HG03108 (cell line): ENCODE results near the gene LRFN2.

Source experiments
- ATAC-seq: cut with Tn5 transposase; IDR thresholded peaks from one replicate; pipeline ENCODE4 v1.9.1; 2021; ENCODE audit warnings: moderate library complexity; ENCODE audit not compliant: unreplicated experiment

The LRFN2 gene

DNA sequence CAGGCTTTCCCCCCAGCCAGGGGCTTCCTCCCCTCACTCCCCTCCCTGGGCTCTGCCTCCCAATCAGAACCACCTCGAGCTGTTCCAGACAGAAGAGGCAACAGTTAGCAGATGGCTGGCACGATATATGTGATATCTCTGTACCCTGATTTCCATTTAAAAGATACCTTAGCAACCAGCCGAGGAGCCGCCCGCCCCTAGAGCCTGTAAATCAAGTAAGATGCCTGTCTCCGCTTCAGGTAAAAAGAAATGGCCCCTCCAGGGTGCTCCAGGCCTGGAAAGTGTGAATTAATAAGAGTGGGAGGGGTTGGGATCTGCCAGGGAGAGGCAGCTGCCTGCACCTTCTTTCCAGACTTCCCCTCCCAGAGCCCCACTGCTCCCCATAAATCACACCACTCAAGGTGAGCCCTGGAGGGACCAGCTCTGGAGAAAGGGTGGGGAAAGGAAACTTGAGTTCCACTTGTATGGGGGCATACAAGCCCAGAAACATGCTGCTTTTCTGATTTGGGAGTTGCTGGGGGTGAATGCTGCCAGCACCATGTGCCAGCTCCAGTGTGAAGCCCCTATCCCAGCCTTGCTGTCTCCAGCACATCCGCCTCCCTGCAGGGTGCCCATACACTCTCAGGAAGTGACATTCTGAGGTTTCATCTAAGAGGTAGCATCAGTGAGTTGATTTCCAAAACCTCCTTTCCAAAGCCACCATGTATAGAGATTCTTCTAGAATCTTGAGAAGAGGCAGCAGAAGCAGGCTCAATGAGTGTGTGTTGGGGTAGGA, 148.0 kb downstream of the LRFN2 start:
- ATAC-seq, result no peak

DNA sequence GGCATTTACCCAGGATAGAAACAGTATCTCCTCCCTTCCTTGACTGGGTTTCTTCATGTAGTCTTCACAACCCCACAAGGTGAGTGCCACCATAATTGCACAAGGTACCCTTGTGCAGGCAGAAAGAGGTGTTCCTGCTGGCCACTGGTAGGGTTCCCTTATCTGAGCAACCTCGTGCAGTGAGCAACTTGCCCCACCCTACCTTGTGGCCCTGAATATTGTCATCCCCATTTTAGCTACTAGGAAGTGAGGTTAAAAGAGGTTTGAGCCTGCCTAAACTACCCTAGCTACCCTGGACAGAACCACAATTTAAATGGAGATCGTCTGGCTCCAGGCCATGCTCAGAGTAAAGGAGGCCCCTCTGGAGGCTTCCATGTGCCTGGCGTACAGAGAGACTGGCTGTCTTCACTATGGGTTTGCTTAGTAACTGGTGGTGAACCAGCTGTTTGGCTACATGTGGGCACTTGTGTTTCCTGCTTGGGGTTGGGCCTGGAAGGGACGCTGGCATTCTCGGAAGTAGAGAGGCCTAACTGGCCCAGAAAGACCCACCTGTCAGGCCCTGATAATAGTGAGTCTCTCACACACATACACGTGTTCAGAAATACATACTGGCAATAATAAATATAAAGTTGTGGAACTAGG, 148.8 kb downstream of the LRFN2 start:
- ATAC-seq, result no peak

DNA sequence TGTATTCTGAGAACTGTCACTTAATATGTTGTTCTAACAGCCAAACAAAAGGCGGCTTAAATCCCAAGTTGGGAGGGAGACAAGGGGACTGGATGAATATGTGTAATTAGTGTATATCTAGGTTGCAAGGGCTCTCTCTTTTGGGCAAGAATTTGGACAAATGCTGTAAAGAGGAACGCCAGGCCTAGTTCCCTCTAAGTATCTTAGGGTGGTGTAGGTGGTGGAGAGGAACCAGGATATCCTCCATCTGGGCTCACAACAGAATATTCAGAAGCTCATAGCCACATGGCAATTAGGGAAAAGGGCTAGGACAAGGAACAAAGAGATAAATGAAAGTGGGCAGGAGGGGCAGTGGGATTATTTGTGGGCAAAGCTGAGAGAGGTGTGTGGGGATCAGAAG, 149.5 kb downstream of the LRFN2 start:
- no peak for ATAC-seq

DNA sequence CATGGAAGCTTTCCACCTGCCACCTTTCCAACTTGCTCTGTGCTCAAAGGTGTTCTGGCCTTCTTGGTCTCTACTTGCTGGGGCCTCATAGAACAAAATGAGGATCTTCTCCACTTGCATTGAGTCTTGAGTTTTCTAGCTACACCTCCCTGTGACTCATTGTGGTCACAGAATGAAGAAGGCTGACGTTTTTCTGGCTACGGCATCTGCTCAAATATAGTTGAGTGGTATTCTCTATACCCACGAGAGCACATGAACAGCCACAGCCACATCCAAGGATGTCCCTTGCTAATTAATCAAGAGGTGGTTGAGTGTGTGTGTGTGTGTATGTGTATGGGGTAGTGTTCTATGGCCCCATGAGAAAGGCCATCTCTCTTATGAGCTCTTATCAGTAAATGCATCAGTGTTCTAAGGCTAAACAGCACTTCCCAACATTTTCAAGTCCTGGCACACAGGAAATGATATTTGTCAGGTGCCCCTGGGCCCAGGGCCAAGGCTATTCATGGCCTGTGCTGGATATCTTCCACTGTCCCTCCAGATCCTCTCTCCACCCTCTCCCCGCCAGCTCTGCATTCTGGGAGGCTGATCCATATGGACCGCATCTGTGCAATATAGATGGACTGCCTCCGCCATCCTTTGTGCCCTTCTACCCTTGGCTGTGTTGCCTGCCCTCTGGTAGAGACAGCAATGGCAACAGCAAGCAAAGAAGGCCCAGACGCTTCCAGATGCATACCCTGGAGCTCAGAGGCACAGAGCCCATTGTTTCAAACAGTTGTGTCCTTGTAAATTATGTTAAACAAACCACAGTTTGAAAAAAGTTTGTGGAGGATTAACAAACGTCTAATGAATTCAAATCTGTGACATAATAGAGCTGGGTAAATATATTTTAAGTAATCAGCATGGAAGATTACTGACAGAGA, 150.2 kb downstream of the LRFN2 start:
- no peak for ATAC-seq

DNA sequence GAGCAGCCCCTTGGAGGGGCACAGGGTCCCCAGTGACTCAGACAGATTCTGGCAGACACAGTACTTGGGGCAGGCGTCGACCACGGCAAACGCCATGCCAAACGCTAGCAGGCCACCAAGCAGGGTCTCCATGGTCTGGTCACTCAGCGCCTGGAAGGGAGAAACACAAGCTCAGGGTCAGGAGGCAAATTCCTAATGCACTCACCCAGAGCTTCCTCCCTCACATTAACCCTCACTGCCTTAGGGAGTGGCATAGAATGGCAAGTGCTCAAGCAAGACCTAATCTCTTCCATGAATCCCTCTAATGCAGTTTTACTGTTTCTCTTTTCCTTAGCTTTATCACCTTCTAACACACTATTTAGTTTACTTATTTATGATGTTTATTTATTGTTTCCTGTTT, 154.2 kb downstream of the LRFN2 start:
- ATAC-seq, result no peak

DNA sequence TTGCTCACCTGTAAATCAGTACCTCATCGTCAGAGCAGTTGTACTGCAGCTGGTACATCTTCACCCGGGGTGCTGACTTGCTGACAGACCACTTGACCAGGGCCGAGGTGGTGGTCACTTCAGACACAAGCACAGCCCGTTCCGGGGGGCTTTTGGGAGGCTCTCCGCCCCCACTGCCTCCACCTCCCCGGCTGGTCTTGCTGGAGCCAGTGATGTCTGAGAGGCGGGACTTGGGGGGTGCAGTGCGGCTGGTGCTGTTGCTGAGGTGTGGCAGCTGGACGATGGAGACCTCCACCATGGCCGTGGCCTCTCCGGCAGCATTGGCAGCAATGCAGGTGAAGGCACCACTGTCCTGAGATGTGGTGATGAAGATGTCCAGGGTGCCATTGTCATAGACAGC, 155.5 kb downstream of the LRFN2 start:
- ATAC-seq, result no peak

DNA sequence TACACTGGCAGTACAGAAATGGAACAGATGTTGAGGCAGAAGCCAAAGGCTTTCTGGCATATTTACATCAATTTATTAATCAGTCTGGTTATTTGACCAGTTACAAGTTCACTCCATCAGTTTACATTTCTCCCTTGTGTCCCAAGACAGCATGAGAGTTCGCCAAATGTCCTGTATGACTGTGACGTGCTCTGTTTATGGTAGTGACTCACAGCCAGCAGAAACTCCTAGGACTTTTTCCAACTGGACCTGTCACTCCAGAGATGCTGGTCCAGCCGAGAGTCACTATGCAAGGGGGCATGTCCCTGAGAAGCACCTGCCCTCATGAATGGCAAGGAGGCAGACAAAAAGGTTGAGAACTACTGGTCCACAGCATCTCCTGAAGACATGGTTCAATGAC, 160.0 kb downstream of the LRFN2 start:
- no peak for ATAC-seq

DNA sequence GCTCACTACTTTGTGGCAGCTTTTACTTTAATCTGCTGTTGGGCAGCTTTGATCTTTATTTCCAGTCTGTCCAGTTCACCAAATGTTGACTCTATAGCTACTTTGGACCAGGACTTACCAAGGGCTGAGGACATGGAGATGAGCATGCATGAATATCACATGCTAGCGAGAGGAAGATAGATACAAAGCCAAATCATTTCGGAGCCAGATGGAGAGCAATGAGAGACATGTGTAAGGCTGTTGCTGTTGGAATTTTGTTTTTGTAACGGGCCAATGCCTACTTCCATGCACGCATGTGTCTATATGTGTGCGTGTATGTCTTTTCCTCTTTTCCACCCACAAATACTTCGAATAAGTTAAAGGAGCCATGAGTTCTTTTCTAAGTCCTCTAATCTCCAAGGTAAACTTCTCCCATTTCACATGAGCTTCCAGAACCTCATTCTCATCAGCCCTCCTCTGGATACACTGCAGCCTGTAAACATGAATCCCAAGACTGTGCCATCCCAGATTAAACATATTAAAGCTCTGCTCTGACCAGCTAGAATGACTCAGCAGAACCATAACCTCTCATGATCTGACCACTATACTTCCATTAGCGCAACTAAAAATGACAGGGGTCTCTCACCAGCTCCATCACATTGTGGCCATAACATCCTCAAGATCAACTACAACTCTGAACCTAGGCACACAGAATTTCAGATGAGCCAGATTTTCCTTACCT, 160.7 kb downstream of the LRFN2 start:
- no peak for ATAC-seq

DNA sequence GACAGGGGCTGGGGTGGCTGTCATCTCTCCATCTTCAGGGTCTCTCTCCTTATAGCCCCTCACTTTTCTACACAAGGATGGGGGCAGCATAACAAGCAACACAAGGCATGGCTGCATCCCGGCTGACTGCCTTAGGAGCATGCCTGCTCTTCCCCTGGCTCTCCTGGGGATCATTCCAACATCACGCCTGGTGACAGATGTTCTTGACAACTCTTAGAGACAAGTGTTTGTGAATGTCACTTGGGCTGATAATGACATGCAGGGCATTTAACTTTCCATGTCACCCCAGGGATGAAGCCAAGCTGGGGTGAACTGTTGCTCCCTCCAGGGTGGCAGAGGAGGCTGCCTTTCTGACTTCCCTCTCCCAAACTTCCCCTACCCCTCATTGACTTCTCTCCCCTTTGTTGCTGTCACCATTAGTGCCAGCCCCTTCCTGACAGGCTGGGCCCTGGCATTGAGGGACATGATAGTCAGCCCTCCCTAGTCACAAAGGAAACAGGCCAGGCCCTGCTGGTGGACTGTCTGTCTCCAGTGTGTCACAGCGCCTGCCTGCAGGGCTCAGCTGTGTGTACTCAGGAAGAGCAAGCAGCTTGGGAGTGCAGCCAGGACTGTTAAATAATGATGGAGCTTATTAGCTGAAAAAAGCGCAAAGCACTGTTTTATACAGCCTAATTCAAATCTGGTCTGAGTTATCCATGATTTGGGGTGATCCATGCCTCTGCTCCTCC, 161.8 kb downstream of the LRFN2 start:
- ATAC-seq, result no peak

DNA sequence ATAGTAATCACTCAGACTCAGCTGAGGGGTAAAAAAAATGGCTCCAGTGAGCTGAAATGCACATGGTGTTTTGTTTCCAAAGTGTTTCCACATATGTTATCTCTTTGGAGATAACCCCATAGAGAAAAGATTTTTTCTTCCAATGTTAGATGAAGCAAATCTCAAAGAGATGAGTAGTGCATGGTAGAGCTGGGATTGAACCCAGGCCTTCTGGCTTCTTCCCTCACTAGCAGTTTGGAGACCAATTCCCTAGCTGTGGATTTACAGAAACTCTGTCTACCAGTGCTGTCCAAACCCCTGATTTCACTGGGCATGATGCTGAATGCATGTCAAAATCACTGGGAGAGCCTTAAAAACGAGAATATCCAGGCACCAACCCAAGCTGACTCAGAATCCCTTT, 165.1 kb downstream of the LRFN2 start:
- ATAC-seq, result no peak

DNA sequence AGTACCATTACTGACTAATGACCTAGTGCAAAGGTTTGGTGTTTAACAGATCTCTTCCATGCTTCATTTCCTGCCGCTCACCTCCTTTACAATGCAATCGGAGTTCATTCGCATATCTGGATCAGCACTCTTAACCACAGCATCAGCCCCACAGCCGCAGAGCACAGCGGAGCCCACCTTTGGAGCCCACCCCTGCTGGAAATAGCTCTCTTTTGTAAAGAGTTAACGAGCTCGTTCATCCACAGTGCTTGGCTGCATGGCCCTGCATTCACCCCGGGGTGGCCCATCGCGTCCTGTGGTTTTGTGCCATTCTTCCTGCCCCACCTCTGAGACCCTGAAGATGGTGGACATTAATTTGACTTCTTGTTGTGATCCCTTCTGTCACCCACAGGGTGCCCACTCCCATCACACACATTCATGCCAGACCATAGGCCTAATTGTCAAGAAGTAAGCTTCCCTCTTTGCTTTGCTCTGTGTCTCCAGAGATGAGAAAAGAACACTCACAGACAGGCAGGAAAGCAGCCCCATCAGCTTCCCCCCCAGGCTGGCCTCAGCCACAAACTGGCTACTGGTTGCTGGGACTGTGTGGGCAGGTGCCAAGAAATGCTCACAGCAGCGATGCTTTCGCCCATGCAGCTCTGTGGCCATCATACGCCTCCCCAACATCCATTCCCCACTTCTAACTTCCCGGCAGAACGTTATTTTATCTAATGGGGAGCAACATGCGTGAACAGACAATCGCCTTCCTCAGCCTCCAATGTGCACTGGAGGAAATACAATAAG, 167.0 kb downstream of the LRFN2 start:
- ATAC-seq, result no peak

DNA sequence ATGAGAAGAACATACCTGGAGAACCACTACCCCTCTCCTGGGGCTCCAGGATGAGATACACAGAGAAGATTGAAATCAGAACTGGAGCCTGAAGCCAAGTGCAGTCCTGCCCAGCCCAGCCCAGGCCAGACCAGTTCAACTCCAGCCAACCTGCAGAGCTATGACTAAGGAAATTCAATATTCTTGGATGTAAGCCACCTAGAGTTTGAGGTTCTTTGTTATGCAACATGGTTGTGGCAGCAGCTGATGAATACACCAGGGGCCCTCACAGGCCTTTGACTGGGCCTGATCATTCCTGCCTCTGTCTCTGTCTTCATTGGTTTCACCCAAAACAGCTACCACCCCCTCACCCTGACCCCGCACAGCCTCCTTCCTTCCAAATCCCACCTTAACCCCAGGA, 167.8 kb downstream of the LRFN2 start:
- ATAC-seq, result no peak

DNA sequence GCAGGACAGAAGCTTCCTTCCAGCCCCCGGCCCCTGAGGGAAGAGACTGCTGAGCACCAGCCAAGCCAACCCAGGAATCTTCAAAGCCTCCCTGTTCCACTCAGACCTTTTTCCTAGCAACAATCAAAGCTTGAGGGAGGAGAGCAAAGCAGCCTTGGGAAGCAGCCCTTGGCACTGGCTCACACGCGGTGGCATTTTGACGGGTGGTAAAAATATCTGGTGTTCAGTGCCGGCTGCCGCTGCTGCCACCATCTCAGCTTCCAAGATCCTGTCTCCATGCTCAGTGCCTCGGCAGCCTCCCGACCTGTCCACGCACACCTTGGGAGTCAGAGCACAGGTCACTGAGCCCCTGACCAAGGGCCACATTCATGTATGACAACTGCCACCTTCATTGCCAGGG, 170.1 kb downstream of the LRFN2 start:
- ATAC-seq, result no peak

DNA sequence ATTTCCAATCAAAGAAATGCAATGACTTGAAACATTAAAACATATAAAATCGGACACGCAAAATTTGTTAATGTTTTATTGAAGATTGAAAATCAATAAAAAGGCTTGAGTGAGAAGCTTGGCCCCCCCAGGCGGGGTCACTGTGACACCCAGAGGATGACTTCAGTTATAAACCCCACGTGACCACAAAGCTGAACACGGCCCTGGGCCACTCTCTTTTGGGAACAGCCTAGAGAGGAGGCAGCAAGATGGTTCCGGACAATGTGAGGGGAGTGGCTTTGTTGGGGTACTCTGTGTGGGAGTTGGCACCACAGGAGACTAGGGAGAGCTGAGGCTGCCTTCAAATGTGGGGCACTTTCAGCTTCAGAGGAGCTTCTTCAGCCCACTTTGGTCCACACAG, 172.5 kb downstream of the LRFN2 start:
- no peak for ATAC-seq

DNA sequence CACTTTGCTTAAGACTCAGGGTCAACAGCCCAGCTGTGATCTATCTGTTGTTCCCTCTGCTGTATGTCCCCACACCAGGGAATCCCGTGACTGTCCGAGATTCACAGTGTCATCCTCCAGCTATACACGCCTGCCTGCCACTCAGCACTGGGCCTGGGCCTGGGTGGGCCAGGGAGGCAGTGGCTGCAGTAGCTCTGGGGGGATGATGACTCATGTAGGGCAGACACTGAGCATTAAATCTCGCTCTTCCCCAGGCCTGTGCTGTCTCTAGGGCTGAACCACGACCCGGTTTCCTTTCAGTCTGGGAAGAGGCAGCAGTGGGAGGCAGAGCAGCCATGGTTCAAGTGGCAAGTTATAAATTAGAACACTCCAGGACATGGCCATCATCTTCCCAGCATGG, 173.9 kb downstream of the LRFN2 start:
- no peak for ATAC-seq

DNA sequence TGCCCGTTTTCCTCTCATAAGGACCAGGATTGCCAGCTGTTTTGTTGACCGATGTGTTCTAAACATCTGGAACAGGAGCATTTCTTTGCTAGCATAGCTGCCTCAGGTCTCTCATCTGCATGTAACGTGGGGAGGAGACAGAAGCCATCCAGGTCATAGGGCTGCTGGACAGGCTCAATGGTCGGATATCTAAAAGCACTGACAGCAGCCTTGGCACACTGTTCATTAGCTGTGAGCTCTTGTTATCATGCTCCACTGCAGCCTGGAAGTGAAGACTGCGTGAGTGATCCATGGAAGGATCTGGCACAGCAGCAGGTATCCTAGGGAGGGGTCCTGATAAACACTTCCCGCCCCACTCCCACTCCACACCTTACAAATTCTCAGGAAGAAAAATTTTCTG, 175.3 kb downstream of the LRFN2 start:
- ATAC-seq, result no peak

DNA sequence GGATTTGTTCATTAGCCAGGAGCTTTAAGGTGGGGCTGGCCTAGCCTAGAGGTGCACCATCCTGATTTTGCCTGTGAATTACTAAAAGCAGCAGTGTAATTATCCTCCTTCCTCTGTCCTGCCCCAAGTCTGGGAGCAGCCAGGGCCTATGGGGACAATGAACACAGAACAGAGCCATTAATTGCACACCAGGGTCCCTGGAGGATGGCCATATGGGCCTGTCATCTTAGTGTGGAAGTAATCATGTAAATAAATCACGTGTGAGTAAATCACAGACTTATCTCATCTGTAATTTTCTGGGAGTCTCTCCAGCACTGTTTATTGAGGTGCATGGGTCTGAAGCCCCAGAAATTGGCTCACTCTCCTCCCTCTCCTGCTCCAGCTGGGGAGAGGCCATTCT, 176.3 kb downstream of the LRFN2 start:
- ATAC-seq, result no peak

DNA sequence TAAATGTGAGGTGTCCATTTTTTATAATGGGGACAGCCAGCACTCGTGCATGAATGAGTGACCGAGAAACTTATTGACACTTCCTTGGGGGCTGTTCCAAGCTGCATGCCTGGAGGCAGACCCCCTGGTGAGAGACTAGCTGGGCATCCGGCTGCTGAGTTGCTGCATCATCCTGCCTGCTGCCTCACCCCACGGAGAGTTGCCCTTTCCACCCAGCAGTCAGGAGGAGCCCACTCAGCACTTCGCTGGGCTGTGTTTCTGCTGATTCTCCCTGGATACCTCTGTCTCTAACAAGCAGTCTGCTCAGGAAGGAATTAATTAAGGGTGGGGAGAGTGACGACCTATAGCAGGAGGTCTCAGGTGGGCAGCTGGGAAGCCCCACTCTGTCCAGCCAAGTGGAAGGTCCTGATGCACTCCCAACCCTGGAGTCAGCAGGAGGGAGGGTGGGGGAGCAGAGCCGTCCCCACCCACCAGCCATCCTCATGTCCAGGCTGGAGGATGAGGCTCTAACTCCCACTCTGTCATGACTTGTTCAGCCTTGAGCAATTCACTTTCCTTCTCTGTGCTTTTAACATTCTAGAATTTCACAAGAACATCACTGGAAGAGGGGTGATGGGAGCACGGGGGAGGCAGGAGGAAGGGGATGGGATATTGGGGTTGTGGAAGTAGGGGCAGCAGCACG, 177.3 kb downstream of the LRFN2 start:
- ATAC-seq, result no peak
